Left renal pelvis (tissue), 4 donors: ENCODE results near the gene MATK. TPM values are rescaled to one million over a fixed set of nuclear protein-coding genes. Genes with fewer than 3 reads are reported as not detected.
"Not testable (repeated sequence)": the region's sequence is repeated elsewhere in the genome, so short reads cannot be mapped to it uniquely, and the experiment has no call there.

Source experiments
- DNase-seq, 4 donors: peaks; one replicate each; pipeline ENCODE4 v3.0.0-alpha.2; 2013; ENCODE audit warnings: low read depth in 4 of 4, low spot score in 3 of 4
- polyA plus RNA-seq, 4 donors: library from polyadenylated mRNA; unstranded; fragments of 120-200 nt; gene quantifications; one replicate each; pipeline ENCODE4 v1.2.1, GENCODE V29; 2013; ENCODE audit not compliant: insufficient read length in 4 of 4

The MATK gene
- polyA plus RNA-seq, 4 donors: 0.57 to 1.6 (median 1.4) TPM

GRCh38 chr19:3816566-3817218 lies 30.5 kb upstream of the MATK start:
- no peak for DNase-seq

- DNase-seq: not testable (repeated sequence)
Measured at GRCh38 chr19:3816148-3816547, 30.0 kb upstream of the MATK start.

DNA sequence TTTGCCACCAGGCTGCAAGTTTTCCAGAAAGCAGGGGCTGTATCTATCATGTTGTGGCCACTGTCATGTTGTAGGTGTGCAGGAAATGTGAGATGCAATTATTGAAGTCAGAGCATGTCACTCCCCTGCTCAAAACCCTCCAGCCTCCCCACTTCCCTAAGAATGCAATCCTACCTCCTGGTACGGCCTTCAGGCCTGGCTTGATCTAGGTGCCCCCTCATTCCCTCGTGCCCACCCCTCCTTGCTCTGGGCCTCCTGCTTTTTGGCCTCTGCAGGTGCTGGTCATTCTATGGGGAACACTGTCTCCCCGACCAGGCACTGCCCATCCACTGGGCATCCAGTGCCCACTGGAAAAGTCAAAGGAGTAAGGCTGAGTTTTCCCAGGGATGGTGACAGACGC lies 28.5 kb upstream of the MATK start:
- DNase-seq: no peak

- DNase-seq: no peak
Measured at GRCh38 chr19:3813473-3814392, 27.6 kb upstream of the MATK start.

DNA sequence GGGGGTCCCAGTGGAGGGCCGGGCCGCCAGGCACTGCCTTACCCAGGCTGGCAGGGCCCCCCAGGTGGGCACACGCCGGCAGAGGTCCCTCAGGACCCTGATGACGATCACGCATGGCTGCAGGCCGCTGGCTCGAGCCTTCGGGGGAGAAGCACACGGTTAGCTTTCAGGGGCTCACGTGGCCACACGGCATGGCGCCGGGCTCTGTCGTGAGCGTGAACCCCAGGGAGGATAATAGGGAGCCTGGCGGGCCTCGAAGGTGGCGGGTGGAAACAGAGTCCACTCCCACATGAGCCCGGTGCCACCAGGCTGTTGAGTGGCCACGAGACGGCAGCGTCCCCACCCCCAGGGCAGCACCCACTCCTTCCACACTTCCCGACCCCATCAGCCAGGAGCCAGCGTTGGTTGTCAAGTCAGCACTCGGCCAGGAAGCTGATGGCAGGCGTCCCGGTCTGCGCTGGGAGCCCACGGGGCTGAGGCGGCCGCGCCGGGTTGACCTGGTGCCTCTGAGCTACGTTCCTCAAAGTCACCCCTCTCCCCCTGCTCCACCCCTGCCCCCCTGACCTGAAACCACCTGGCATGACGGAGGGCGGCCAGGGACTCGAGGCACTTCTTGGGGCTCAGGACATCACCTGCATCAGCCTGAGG lies 24.7 kb upstream of the MATK start:
- no peak for DNase-seq

- no peak for DNase-seq
Measured at GRCh38 chr19:3809881-3810707, 23.9 kb upstream of the MATK start.

DNA sequence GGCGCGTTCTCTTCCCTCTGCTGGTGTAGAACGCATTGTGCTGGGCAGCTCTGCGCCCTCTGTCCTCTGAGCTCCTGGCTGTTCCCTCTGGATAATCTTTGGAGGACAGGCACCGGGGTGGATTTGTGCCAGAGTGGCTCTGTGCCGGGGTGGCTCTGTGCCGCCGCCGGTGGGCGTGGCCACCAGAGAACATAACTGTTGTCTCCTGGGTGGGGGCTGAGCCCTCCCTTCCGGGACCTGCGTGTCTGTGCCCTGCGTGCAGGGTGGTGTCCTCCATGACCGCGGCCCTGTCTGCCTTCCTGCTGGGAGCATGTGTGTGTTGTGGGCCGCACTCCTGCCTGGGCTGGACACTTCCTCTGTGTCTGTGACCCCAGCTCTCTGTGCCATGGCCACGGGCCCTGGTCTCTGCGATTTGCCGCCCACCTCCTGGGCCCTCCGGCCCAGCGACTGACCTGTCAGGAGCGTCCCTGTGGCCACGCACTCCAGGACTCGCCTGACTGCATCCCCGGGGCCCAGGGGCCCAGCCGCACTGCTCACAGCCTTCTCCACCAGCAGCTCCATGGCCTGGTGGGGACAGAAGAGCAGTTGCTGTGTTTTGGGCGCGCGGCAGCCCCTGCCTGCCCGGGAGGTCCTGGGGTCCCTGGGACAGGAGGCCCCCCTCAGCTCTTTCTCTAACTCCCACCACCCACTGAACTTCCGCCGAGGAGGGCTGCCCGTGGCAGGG lies 22.4 kb upstream of the MATK start:
- no peak for DNase-seq

DNA sequence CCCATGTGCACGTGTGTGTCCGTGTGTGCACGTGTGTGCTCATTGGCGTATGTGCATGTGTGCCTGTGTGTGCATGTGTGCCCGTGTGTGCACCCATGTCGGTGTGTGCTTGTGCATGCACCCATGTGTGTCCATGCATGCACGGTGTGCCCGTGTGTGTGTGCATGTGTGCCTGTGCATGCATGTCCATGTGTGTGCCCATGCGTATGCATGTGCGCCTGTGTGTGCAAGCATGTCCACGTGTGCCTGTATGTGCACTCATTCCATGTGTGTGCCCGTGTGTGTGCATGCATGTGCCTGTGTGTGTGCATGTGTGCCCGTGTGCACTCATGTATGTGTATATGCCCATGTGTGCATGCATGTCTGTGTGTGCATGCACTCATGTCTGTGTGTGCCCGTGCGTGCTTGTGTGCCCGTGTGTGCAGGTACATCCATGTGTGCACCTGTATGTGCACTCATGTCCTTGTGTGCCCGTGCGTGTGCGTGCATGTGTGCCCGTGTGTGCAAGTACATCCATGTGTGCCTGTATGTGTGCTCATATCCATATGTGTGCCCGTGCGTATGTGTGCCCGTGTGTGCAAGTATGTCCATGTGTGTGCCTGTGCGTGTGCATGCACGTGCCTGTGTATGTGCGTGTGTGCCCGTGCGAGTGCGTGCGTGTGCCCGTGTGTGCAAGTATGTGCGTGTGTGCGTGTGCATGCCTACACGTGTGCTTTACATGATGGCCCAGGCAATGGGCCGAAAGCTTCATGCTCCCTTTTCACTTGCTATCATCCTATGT lies 21.6 kb upstream of the MATK start:
- DNase-seq: no peak

DNA sequence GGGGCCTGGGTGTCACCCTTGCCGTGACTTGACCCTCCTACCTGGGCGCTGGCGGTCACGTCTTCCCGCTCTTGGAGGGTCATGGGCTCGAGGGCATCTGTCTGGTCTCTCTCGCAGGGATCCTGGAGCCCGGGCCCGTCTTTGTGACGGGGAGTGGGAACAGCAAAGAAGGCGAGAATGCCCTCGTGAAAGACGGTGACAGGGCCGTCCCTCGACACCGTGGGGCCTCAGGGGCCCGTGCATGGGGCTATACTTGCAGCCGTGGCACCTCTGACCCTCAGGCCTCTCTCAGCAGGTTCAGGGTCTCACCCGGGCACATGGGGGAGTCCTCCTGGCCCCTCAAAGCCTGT lies 20.9 kb upstream of the MATK start:
- no peak for DNase-seq

DNA sequence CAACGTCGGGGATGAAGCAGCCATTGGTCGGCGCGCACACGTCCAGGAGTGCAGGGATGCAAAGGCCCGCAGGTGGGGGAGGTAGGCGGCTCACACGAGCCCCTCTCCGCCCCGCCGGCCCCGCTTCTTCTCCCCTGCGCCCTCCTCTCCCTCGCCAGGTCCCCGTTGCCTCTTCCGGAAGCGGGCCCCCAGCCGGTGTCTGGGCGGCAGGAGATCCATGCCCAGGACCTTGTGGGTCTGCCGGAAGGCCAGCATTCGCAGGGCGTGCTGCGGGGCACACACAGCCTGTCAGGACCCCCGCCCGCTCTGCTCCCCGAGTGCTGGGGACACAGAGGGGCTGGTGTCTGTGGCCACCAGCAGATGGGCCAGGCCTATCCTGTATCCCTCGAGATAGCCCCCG lies 19.7 kb upstream of the MATK start:
- DNase-seq: no peak

DNA sequence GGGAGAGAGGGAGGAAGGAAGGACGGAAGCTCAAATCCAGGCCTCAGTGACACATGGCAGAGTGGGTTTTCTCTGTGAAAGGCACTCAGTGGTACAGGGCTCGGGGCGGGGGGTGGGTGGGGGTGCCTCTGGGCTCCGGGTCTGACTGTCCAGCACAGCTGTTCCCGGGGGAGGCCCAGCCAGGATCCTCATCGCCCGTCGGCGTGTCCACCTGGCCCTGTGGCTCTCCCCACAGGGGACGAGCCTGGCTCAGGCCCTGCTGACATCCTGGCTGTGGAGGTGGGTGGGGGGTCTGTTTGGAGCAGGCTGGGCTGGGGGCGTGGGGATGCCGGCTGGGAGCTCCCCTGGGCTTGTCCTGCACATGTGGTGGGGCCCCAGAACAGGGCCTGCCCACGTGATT lies 18.2 kb upstream of the MATK start:
- DNase-seq: no peak

GRCh38 chr19:3803986-3804385 lies 17.8 kb upstream of the MATK start:
- no peak for DNase-seq

GRCh38 chr19:3803114-3803888 lies 17.1 kb upstream of the MATK start:
- DNase-seq: no peak

DNA sequence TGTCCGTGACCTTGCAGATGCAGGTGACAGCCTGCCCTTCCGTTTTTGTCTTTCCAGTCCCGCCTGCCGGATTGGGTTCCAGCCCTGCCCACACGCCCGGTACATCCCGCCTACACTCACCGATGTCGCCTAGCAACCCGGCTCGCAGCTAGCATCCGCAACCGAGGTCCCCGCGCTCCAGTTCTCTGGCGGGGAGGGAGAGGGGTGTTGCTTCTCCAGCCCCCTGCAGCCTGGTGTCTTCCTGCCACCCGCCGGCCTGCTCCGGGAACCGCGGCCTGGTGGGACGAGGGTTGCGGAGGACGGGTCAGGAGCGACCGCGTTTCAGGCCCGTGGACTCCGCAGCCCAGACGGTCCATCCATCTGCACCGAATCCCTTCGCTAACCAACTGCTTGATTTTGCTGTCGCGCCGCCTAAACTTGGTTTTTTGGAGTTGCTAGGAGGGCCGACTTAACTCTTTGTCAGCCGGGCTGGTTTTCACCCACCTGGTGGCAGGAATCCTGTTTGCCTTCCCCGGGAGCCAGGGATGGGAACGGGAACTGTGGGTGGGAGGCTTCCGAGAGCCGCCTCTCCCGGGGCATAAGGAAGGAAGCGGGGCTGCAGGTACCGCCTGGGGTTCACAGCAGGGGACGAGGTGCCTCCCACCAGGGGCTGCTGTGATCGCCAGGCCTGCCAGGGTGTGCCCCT lies 15.4 kb upstream of the MATK start:
- DNase-seq: no peak

DNA sequence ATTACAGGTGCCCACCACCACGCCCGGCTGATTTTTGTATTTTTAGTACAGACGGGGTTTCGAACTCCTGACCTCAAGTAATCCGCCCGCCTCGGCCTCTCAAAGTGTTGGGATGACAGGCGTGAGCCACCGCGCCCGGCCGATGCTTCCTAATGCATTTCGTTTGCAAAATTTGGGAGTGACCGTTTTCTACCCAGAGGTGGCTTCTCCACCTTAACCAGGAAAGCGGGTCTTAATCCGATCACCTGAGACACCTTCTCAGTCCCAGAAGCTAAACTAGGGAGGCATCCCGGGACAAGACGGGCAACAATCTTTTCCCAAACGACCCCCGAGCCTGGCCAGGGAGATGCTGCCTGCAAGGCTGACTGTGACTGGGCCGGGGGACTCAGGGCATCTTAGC lies 14.8 kb upstream of the MATK start:
- no peak for DNase-seq

GRCh38 chr19:3798137-3798536 lies 12.0 kb upstream of the MATK start:
- no peak for DNase-seq

GRCh38 chr19:3796358-3796757 lies 10.2 kb upstream of the MATK start:
- no peak for DNase-seq

DNA sequence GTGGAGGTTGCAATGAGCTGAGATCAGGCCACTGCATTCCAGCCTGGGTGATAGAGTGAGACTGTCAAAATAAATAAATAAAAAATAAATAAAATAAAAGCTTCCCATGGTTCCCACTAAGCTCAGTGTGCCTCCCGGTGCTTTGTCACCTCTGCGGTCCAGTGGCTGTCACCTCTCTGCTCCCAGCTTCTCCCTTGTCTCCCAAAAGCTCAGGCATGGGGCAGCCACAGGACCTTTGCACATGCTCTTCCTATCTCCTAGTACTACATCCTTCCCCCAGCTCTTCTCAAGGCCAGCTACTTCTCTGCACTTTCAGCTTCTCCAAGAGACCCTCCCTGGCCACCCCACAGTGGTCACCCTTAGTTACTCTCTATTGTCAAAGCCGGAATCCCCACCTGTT lies 7.6 kb upstream of the MATK start:
- DNase-seq: no peak
